Stromal cell of bone marrow (primary cell): ENCODE measurements around the gene MYO3B.

Source experiments
- DNase-seq: peaks from one replicate; pipeline ENCODE4 v3.0.0-alpha.2; 2012; ENCODE audit warnings: low read depth

Gene MYO3B

GRCh38 chr2:170161516-170162270, 16.3 kb upstream of the MYO3B start:
- no peak for DNase-seq

- no peak for DNase-seq
These were observed 15.7 kb upstream of the MYO3B start for GRCh38 chr2:170162271-170162632.

- DNase-seq, result no peak
These were observed 14.4 kb upstream of the MYO3B start for GRCh38 chr2:170163411-170164065.

DNA sequence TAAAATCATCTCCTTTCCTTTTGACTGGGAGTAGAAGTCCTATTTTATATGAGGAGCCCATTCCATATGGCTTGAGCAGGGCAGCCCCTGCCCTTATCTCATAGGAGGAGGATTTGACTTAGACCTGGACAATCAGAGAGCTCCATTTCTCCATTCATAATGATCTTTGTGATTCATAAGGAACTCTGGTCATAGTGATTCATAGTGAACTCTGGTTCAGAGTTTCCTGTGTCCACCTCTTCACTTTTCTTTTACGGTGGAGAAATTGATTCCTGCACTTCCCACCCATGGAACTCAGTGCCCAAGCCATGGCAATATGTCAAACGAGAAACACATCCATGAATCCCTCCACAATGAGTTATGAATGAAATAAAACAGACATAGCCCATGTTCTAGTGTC, 12.8 kb upstream of the MYO3B start:
- DNase-seq, result no peak

DNA sequence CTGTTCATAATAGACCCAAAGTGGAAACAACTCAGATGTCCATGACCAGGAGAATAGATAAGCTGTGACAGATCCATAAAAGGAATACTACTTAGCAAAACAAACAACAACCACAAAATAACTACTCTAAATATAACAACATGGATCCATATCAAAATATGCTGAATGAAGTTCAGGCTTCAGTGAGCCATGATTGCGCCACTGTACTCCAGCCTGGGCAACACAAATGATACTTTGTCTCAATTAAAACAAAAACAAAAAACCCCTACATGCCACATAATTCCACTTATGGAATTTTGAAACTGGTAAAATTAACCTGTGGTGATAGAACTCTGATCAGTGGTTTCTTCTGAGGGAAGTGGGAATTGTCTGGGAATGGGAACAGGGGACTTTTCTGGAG, 11.2 kb upstream of the MYO3B start:
- no peak for DNase-seq

DNA sequence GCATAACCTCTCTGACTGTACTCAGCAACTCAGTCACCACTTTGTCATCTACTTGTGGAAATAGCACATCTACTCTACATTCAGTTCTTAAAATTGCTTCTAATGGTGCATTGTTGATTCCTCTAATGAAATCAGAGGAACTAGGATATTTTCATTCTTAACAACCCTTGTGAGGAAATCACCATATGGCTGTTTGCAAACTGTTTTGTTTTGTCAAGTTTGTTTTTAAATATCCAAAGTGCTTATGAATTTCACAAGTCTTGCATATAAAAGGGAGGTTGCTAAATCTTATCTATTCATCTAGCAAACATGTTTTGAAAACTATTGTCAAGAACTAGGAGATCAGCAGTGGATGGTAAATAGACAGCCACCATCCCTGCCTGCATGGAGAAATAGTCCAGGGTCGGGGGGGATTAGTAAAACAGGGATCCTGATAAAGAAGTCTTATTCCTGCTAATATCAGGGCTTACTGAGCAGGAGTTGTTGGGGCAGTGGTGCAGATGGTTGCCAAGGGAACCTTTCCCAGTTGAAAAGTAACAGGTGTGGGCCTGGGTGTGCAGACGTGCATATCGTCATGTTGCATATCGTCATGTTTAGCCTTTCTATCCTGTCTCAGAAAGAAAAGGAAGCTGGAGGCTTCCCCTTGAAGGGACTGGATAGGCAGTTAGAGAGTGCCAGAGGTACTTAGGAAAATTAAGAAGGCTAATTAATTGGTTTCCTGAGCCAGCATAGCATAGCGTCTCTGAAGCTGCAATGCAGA, 7.5 kb upstream of the MYO3B start:
- DNase-seq, result no peak

DNA sequence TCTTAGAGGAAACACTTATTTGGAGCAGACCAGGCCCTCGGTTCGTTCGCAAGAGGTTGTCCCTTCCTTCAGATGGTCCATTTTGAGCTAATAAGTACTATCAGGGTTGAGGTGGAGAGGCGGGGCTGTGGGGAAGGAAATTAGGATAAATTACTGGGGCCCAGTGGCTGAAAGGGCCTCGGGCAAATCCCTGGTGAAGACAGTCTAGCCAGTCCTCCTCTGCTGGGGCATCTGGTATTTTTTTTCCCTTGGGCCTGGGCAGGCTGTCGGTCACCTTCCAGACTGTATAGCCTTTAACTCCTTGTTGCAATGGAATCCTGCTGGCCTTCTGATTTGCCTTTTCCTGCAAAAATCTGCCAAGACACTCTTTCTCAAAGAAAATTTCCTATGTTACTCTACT, 1.7 kb upstream of the MYO3B start:
- DNase-seq, result no peak

- DNase-seq, result no peak
These were observed 2.2 kb downstream of the MYO3B start for GRCh38 chr2:170180031-170180566.

- DNase-seq, result no peak
These were observed 3.7 kb downstream of the MYO3B start for GRCh38 chr2:170181602-170182001.

DNA sequence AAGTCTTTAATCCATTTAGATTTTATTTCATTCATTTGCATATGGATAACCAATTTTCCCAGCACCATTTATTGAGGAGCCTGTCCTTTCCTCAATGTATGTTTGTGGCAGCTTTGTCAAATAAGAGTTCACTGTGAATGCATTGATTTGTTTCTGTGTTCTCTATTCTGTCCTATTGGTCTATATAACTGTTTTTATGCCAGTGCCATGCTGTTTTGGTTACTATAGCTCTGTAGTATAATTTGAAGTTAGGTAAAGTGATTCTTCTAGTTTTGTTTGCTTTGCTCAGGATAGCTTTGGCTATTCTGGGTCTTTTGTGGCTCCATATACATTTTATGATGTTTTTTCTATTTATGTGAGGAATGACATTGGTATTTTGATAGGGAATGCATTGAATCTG, 7.4 kb downstream of the MYO3B start:
- no peak for DNase-seq

- DNase-seq, result no peak
These were observed 11.8 kb downstream of the MYO3B start for GRCh38 chr2:170189757-170190156.

- DNase-seq, result no peak
These were observed 12.2 kb downstream of the MYO3B start for GRCh38 chr2:170190172-170190571.

DNA sequence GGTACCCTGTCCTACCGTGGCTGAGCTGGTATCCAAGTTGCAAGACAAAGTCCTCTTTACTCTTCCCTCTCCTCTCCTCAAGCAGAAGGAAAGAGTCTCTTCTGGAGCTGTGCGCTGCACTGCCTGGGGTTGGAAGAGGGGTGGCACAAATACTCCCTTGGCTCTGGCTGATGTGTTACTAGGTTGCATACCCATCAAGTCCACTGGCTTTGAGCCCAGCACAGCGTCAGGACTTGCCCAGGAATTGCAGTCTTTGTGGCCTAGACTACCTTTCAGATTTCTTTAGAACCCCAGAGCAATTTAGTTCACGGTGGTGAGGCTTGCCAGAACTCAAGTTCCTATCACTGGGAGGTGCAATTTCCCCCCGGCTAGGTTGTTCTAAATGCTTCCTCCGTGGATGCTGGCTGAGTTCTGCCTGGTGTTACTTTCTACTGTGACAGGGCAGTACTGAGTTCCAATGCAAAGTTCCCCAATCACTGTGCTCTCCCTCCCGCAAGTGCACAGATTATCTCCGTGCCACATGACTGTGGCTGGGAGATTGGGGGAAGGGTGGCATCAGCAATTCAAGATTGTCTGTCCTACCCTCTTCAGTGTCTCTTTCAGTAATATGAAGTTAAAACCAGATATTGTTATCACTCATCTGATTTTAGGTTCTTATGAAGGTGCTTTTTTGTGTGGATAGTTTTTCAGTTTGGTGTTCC, 13.4 kb downstream of the MYO3B start:
- DNase-seq, result no peak

DNA sequence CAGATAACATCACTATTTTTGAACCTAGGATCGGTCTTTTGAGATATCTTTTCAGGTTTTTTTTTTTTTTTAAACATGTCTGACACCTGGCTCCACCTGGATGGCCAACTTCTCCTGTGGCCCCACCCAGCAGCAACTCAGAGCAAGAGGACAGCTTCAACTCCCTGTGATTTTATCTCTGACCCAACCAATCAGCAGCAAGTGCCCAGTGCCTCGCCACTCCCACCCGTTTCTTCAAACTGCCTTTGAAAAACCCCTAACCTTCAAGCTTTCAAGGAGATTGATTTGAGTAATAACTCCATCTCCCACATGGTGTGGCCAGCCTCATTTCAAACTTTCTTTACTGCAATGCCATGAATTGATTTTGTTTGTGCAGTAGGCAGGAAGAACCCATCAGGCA, 19.0 kb downstream of the MYO3B start:
- DNase-seq, result no peak

- DNase-seq, result no peak
These were observed 23.3 kb downstream of the MYO3B start for GRCh38 chr2:170201275-170201674.

DNA sequence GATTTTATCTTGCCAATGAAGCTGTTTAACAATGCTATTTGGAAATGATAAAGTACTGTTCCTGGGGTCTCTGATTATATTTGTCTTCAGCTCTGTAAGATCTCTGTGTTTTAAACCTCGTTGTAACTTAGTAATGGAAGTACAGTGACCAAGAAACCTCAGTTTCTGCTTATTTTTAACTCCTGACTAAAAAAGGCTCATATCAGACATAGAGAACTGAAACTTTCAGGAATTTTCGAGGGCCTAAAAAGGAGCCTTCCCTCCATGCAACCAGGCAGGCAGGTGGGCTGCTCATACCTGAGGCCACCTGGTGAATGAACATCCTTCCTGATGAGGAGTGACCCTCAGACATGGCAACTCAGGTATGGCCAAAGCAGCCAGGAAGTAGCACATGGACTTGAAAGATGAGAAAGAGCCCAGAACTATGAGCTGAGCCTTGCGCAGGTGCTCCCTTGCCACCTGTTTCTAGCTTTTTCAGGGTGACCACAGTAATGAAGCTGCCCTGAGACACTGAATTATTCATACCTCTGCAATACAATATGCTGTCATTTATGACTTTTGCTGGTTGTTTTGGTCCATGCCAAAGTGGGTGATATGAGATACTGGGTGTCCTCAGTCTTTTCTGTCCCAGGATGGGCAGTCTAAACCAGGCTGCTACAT, 23.9 kb downstream of the MYO3B start:
- no peak for DNase-seq

DNA sequence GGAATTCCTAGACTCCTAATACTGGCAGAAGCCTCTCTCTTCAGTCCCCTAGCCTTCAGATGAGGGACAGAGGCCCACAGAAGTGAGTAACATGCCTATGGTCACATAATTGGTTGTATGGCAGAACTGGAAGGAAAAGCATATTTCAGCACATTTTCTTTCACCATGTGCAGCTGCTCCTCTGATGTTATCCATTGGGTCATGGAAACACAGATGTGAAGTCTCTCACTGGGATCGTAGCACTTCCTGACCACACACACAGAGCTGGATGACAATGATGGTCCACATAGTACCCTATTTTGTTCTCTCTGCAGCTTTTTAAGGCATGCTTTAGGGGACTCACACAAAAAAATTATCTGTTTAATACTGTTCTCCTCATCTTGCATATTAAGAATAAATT, 24.5 kb downstream of the MYO3B start:
- DNase-seq, result no peak

DNA sequence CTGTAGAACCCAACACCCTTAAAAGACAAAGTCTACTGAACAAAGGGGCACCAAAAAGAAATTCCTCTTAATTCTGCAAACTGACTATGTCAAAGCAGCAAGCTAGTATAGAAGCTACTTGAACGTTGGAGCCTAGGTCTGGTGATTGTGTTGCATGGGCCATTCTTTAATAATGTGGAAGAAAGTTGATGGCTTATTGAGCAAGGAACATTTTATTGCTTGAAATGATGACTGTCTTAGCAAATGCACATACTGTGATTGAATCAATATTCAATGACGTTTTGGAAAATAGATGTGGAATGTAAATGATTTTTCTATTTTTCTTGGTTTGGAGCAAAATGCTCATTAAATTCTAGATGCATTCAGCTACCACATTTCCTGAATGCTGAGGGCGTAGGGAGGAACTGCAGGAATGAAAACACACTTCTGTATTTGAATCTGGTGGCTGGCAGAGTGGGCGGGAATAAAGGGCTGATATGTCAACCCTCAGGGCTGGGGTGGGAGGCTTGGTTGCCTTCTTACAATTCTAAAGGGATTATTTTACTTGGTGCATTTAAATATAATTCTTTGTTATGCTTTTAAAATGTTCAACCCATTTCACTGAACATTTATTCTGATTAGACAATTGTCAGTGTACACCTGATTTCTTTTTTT, 26.5 kb downstream of the MYO3B start:
- DNase-seq, result no peak

DNA sequence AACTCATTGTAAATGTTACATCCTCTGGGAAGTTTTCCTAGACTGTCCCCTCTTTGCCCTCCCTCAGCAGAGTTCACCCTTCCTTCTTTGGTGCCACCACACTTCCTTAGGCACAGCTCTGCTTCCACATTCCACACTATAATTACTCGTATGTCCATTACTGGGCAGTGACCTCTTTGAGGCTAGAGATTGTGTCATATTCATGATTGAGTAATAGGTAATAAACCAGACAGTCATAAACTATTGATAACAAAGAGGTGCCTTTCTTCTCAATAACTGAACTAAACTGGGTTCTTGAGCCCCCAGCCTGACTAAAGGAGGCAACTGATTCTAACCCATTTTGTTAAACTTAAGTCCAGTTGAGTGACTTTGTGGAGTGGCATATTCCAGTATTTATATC, 28.3 kb downstream of the MYO3B start:
- no peak for DNase-seq

- DNase-seq, result no peak
These were observed 29.0 kb downstream of the MYO3B start for GRCh38 chr2:170206805-170207407.

- no peak for DNase-seq
These were observed 30.0 kb downstream of the MYO3B start for GRCh38 chr2:170207901-170208300.
